Measurements from ENCODE around the gene RMI2.
A peak's percentile ranks its signal among the peaks of the same experiment; 100 is the strongest.

RMI2 gene

GRCh38 chr16:11309895-11310633 is 35.2 kb upstream of the RMI2 start:
- FAIRE-seq (no peak), DNase-seq (ENCODE audit: low spot score) (no peak)

GRCh38 chr16:11310634-11310977 is 34.7 kb upstream of the RMI2 start:
- FAIRE-seq (no peak), DNase-seq (ENCODE audit: low spot score) (no peak)

- DNase-seq (ENCODE audit: low spot score) (no peak), FAIRE-seq (no peak)
These were observed 34.2 kb upstream of the RMI2 start for GRCh38 chr16:11310997-11311561.

GRCh38 chr16:11312718-11313492 is 32.4 kb upstream of the RMI2 start:
- DNase-seq (ENCODE audit: low spot score) (peak; percentile 18), FAIRE-seq (no peak)

- DNase-seq (ENCODE audit: low spot score): no peak
- no peak for FAIRE-seq
These were observed 31.6 kb upstream of the RMI2 start for GRCh38 chr16:11313493-11314308.

GRCh38 chr16:11314309-11314894 is 30.9 kb upstream of the RMI2 start:
- no peak for FAIRE-seq

GRCh38 chr16:11315510-11315909 is 29.7 kb upstream of the RMI2 start:
- peak; percentile 85 for FAIRE-seq
- DNase-seq (ENCODE audit: low spot score): peak; percentile 95

More at GRCh38 chr16:11314309-11314894, 30.9 kb upstream of the RMI2 start:
- DNase-seq (ENCODE audit: low spot score): no peak

GRCh38 chr16:11316331-11317015 is 28.8 kb upstream of the RMI2 start:
- FAIRE-seq: no peak
- peak; percentile 32 for DNase-seq (ENCODE audit: low spot score)

- FAIRE-seq (no peak), DNase-seq (ENCODE audit: low spot score) (no peak)
These were observed 26.4 kb upstream of the RMI2 start for GRCh38 chr16:11318817-11319216.

- DNase-seq (ENCODE audit: low spot score) (no peak), FAIRE-seq (no peak)
These were observed 25.6 kb upstream of the RMI2 start for GRCh38 chr16:11319529-11320146.

GRCh38 chr16:11320170-11320569 is 25.1 kb upstream of the RMI2 start:
- DNase-seq (ENCODE audit: low spot score): no peak

GRCh38 chr16:11321662-11322061 is 23.6 kb upstream of the RMI2 start:
- FAIRE-seq (no peak), DNase-seq (ENCODE audit: low spot score) (no peak)

More at GRCh38 chr16:11320170-11320569, 25.1 kb upstream of the RMI2 start:
- no peak for FAIRE-seq

GRCh38 chr16:11322823-11323222 is 22.4 kb upstream of the RMI2 start:
- no peak for DNase-seq (ENCODE audit: low spot score)
- no peak for FAIRE-seq

GRCh38 chr16:11323551-11324336 is 21.5 kb upstream of the RMI2 start:
- no peak for FAIRE-seq
- no peak for DNase-seq (ENCODE audit: low spot score)

- FAIRE-seq (no peak), DNase-seq (ENCODE audit: low spot score) (no peak)
These were observed 19.7 kb upstream of the RMI2 start for GRCh38 chr16:11325404-11326083.

GRCh38 chr16:11326084-11326736 is 19.0 kb upstream of the RMI2 start:
- FAIRE-seq: no peak
- DNase-seq (ENCODE audit: low spot score): no peak

GRCh38 chr16:11326737-11327276 is 18.5 kb upstream of the RMI2 start:
- no peak for FAIRE-seq
- DNase-seq (ENCODE audit: low spot score): no peak
